Measurements from ENCODE around the gene EHF. TPM values are rescaled to one million over a fixed set of nuclear protein-coding genes. Genes with fewer than 3 reads are reported as not detected.

Gene EHF
- total and polyA plus RNA-seq, 2 donors (not counting 1 experiment from before 2014, with no cell fraction given), result 0.51 TPM; not detected in 1

- H3K27ac ChIP-seq (ENCODE audit: insufficient read depth, low read length), result no peak overlapping the region
- DNase-seq (ENCODE audit: low read depth in 2 of 2), result no peak
- H3K4me2 ChIP-seq (ENCODE audit: extremely low read depth, insufficient read depth, low read length), result no peak overlapping the region
- no peak overlapping the region for H2AFZ ChIP-seq (ENCODE audit: low read length)
- H3K4me1 ChIP-seq (ENCODE audit: control insufficient read depth, extremely low read depth, insufficient read depth, low read length), result peaks cover 5% of the 10 kb centered on the region
- no peaks in the 10 kb centered on the region for H4K20me1 ChIP-seq (ENCODE audit: control insufficient read depth, extremely low read depth, insufficient read depth, low read length)
- no peak overlapping the region for H3K4me3 ChIP-seq (replicated peaks in 1 of 4; ENCODE audit: control extremely low read depth in 1 of 4, insufficient read depth in 1 of 4, low read depth in 3 of 4, low read length in 4 of 4)
- H3K36me3 ChIP-seq (ENCODE audit: control insufficient read depth, insufficient read depth, low read length), result no peaks in the 10 kb centered on the region
- no peak for TF ChIP-seq EZH2 (IDR thresholded peaks at IDR 0.05; ENCODE audit: low read length, missing control alignments)
- TF ChIP-seq, protein P1, sequence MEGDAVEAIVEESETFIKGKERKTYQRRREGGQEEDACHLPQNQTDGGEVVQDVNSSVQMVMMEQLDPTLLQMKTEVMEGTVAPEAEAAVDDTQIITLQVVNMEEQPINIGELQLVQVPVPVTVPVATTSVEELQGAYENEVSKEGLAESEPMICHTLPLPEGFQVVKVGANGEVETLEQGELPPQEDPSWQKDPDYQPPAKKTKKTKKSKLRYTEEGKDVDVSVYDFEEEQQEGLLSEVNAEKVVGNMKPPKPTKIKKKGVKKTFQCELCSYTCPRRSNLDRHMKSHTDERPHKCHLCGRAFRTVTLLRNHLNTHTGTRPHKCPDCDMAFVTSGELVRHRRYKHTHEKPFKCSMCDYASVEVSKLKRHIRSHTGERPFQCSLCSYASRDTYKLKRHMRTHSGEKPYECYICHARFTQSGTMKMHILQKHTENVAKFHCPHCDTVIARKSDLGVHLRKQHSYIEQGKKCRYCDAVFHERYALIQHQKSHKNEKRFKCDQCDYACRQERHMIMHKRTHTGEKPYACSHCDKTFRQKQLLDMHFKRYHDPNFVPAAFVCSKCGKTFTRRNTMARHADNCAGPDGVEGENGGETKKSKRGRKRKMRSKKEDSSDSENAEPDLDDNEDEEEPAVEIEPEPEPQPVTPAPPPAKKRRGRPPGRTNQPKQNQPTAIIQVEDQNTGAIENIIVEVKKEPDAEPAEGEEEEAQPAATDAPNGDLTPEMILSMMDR (conservative IDR thresholded peaks at IDR 0.05 in 1 of 2, IDR thresholded peaks at IDR 0.05 in 1 of 2; ENCODE audit: low read depth in 1 of 2, low read length in 2 of 2), result no peak
- no peaks in the 10 kb centered on the region for H3K79me2 ChIP-seq (ENCODE audit: control insufficient read depth, insufficient read depth, low read length)
- H3K9me3 ChIP-seq (ENCODE audit: control insufficient read depth, insufficient read depth, low read depth, low read length), result no peaks in the 10 kb centered on the region
- no peaks in the 10 kb centered on the region for H3K27me3 ChIP-seq (ENCODE audit: control insufficient read depth, insufficient read depth, low read length)
- no peak overlapping the region for H3K9ac ChIP-seq (ENCODE audit: insufficient read depth, low read length)
Observed at GRCh38 chr11:34641456-34641855, 20.6 kb downstream of the EHF start.

DNA sequence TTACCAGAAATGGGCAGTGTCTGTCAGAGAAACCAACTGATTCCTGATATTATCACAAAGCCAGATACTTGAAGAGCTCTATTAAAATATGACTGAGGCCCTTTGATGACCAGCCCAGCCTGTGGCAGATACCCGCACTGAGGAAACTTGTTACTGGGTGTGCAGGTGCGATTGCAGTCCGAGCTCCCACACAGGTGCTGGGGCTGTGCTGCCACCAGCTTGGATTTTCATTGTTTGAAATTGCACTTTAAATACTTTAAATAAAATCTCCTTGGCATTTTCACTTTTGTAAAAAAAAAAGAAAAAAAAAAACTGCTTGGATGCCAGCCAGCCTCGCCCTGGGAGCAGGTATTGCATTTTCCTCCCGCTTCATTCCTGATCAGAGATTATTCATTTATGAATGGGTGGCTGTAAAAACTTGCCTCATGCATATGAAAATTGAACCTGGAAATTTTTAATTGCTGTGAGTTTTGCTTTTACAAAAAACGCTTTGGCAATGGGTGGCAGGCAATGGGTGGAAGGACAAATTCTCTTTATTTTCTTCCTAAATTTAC lies 21.2 kb downstream of the EHF start:
- Histone ChIP-seq H3K9ac (ENCODE audit: insufficient read depth, low read length) (no peak overlapping the region), H3K4me2 (ENCODE audit: extremely low read depth, insufficient read depth, low read length) (no peak overlapping the region), H3K79me2 (ENCODE audit: control insufficient read depth, insufficient read depth, low read length) (no peaks in the 10 kb centered on the region), H3K4me3 (replicated peaks in 1 of 4; ENCODE audit: control extremely low read depth in 1 of 4, insufficient read depth in 1 of 4, low read depth in 3 of 4, low read length in 4 of 4) (no peak overlapping the region), H3K36me3 (ENCODE audit: control insufficient read depth, insufficient read depth, low read length) (no peaks in the 10 kb centered on the region), H4K20me1 (ENCODE audit: control insufficient read depth, extremely low read depth, insufficient read depth, low read length) (no peaks in the 10 kb centered on the region), H3K9me3 (ENCODE audit: control insufficient read depth, insufficient read depth, low read depth, low read length) (no peaks in the 10 kb centered on the region), H2AFZ (ENCODE audit: low read length) (no peak overlapping the region), H3K27ac (ENCODE audit: insufficient read depth, low read length) (no peak overlapping the region), H3K4me1 (ENCODE audit: control insufficient read depth, extremely low read depth, insufficient read depth, low read length) (peaks cover 5% of the 10 kb centered on the region), H3K27me3 (ENCODE audit: control insufficient read depth, insufficient read depth, low read length) (no peaks in the 10 kb centered on the region)
- TF ChIP-seq, protein P1 (conservative IDR thresholded peaks at IDR 0.05 in 1 of 2, IDR thresholded peaks at IDR 0.05 in 1 of 2; ENCODE audit: low read depth in 1 of 2, low read length in 2 of 2), result no peak
- no peak for TF ChIP-seq EZH2 (IDR thresholded peaks at IDR 0.05; ENCODE audit: low read length, missing control alignments)
- DNase-seq (ENCODE audit: low read depth in 2 of 2), result no peak

- Histone ChIP-seq H4K20me1 (ENCODE audit: control insufficient read depth, extremely low read depth, insufficient read depth, low read length) (no peaks in the 10 kb centered on the region), H2AFZ (ENCODE audit: low read length) (no peak overlapping the region), H3K36me3 (ENCODE audit: control insufficient read depth, insufficient read depth, low read length) (no peaks in the 10 kb centered on the region), H3K27me3 (ENCODE audit: control insufficient read depth, insufficient read depth, low read length) (no peaks in the 10 kb centered on the region), H3K9ac (ENCODE audit: insufficient read depth, low read length) (no peak overlapping the region), H3K4me3 (replicated peaks in 1 of 4; ENCODE audit: control extremely low read depth in 1 of 4, insufficient read depth in 1 of 4, low read depth in 3 of 4, low read length in 4 of 4) (no peak overlapping the region), H3K79me2 (ENCODE audit: control insufficient read depth, insufficient read depth, low read length) (no peaks in the 10 kb centered on the region), H3K4me2 (ENCODE audit: extremely low read depth, insufficient read depth, low read length) (no peak overlapping the region), H3K9me3 (ENCODE audit: control insufficient read depth, insufficient read depth, low read depth, low read length) (no peaks in the 10 kb centered on the region), H3K27ac (ENCODE audit: insufficient read depth, low read length) (no peak overlapping the region), H3K4me1 (ENCODE audit: control insufficient read depth, extremely low read depth, insufficient read depth, low read length) (peaks cover 5% of the 10 kb centered on the region)
- TF ChIP-seq, protein P1 (conservative IDR thresholded peaks at IDR 0.05 in 1 of 2, IDR thresholded peaks at IDR 0.05 in 1 of 2; ENCODE audit: low read depth in 1 of 2, low read length in 2 of 2), result no peak
- no peak for TF ChIP-seq EZH2 (IDR thresholded peaks at IDR 0.05; ENCODE audit: low read length, missing control alignments)
- no peak for DNase-seq (ENCODE audit: low read depth in 2 of 2)
Observed at GRCh38 chr11:34642873-34643272, 22.0 kb downstream of the EHF start.

Measured in fibroblast of lung (primary cell).